GM12865 (cell line): ENCODE measurements around the gene ZNF142.
"Not testable (repeated sequence)": the region's sequence is repeated elsewhere in the genome, so short reads cannot be mapped to it uniquely, and the experiment has no call there.

ENCODE experiments used
- DNase-seq: peaks from one replicate; pipeline ENCODE4 v3.0.0; 2010; ENCODE audit warnings: low read depth
- H3K4me3 ChIP-seq: 2 replicates; pipeline ENCODE4 v1.5.1; 2011; ENCODE audit warnings: mild to moderate bottlenecking, low read depth, low read length, control low read depth
- CTCF ChIP-seq: IDR thresholded peaks from 2 replicates; pipeline ENCODE4 v1.5.1; 2011; ENCODE audit warnings: low read length, control low read depth, low read depth, inconsistent platforms; ENCODE audit not compliant: insufficient read depth; ENCODE audit errors: missing control alignments

The ZNF142 gene

GRCh38 chr2:218694405-218695145, 35.2 kb upstream of the ZNF142 start:
- no peak overlapping the region for H3K4me3 ChIP-seq
- TF ChIP-seq CTCF = no peak
- no peak for DNase-seq

- no peak for DNase-seq
- H3K4me3 ChIP-seq = no peak overlapping the region
- no peak for TF ChIP-seq CTCF
Measured at GRCh38 chr2:218691234-218691633, 31.8 kb upstream of the ZNF142 start.

- not testable (repeated sequence) for H3K4me3 ChIP-seq
- peak; percentile 61 for DNase-seq
- peak; percentile 53 for TF ChIP-seq CTCF
Measured at GRCh38 chr2:218687400-218688060, 28.1 kb upstream of the ZNF142 start.

GRCh38 chr2:218680061-218680460, 20.6 kb upstream of the ZNF142 start:
- DNase-seq = no peak
- TF ChIP-seq CTCF = no peak
- no peak overlapping the region for H3K4me3 ChIP-seq

GRCh38 chr2:218679119-218679518, 19.7 kb upstream of the ZNF142 start:
- TF ChIP-seq CTCF = no peak
- DNase-seq = no peak
- no peak overlapping the region for H3K4me3 ChIP-seq

- peak; percentile 90 for DNase-seq
- peak within 1 kb of the TSS; percentile 91 for H3K4me3 ChIP-seq
- TF ChIP-seq CTCF = no peak
Measured at GRCh38 chr2:218671654-218672566, 12.5 kb upstream of the ZNF142 start, which contains the start of the genes RNF25 and STK36. RNF25 (minus strand) TSS chr2:218672002; CDS start chr2:218671970, 32 bp downstream. STK36 (plus strand) TSS chr2:218672086; CDS start chr2:218672830, 744 bp downstream.
